ENCODE data around the gene FYB1. TPM values are rescaled to one million over a fixed set of nuclear protein-coding genes. Genes with fewer than 3 reads are reported as not detected.

FYB1 gene
- polyA plus RNA-seq, 3 donors = 75.3 to 141 (median 118) TPM

- DNase-seq = peak in 1 of 3 donors; percentile 32
- no peaks in the 10 kb centered on the region for H3K27me3 ChIP-seq (ENCODE audit: control insufficient read depth in 2 of 2, insufficient read depth in 2 of 2, low read length in 2 of 2)
- Mint-ChIP-seq H3K27me3 (ENCODE audit: low read depth in 3 of 3) (no peaks in the 10 kb centered on the region), H3K27ac (peak overlapping the region in 6 of 7 donors; percentile 1 to 85 (median 68)), H3K4me1 (peaks cover 66% of the 10 kb centered on the region), H3K36me3 (peaks cover 54 to 66% of the 10 kb centered on the region in 2 donors), H3K9me3 (peaks cover 0 to 4% (median 0%) of the 10 kb centered on the region in 7 donors), H3K4me3 (no peak overlapping the region)
- H3K79me2 ChIP-seq (ENCODE audit: insufficient read depth, low read length) = peaks cover 89% of the 10 kb centered on the region
- H3K4me3 ChIP-seq (replicated peaks in 1 of 3; ENCODE audit: low read depth in 2 of 3, low read length in 3 of 3) = no peak overlapping the region
- H3K4me2 ChIP-seq (replicated peaks; ENCODE audit: extremely low read depth, low read length, poor library complexity, severe bottlenecking) = no peak overlapping the region
- peaks cover 10 to 60% of the 10 kb centered on the region in 2 donors for H3K36me3 ChIP-seq (replicated peaks in 1 of 2; ENCODE audit: control insufficient read depth in 1 of 2, insufficient read depth in 2 of 2, low read length in 2 of 2)
- 96% methylated on average over 3 of the region's 5 CpGs for WGBS (ENCODE audit: insufficient coverage)
- no peaks in the 10 kb centered on the region for H3K9me3 ChIP-seq (replicated peaks in 1 of 2; ENCODE audit: control insufficient read depth in 1 of 2, insufficient read depth in 1 of 2, low read length in 2 of 2)
- H2AFZ ChIP-seq (ENCODE audit: insufficient read depth, low read depth, low read length, poor library complexity, severe bottlenecking) = no peak overlapping the region
- no peak for TF ChIP-seq CTCF (IDR thresholded peaks at IDR 0.05)
- H3K27ac ChIP-seq (ENCODE audit: low read depth in 1 of 2, low read length in 2 of 2) = peak overlapping the region in 1 of 2 donors; percentile 38
- H3K4me1 ChIP-seq (ENCODE audit: control insufficient read depth in 1 of 2, insufficient read depth in 2 of 2, low read length in 2 of 2) = peaks cover 55 to 58% of the 10 kb centered on the region in 2 donors
- H4K20me1 ChIP-seq (ENCODE audit: insufficient read depth, low read length) = peaks cover 100% of the 10 kb centered on the region
- intact Hi-C loops (cut with micrococcal nuclease) = no loop called here
- no peak overlapping the region for H3K9ac ChIP-seq (ENCODE audit: insufficient read depth, low read length, poor library complexity, severe bottlenecking)
Observed at GRCh38 chr5:39175273-39175955, 43.9 kb downstream of the FYB1 start.

- Histone ChIP-seq H3K79me2 (ENCODE audit: insufficient read depth, low read length) (peaks cover 93% of the 10 kb centered on the region), H3K9ac (ENCODE audit: insufficient read depth, low read length, poor library complexity, severe bottlenecking) (no peak overlapping the region), H3K27me3 (ENCODE audit: control insufficient read depth in 2 of 2, insufficient read depth in 2 of 2, low read length in 2 of 2) (no peaks in the 10 kb centered on the region), H3K4me2 (replicated peaks; ENCODE audit: extremely low read depth, low read length, poor library complexity, severe bottlenecking) (no peak overlapping the region), H3K4me3 (replicated peaks in 1 of 3; ENCODE audit: low read depth in 2 of 3, low read length in 3 of 3) (no peak overlapping the region), H3K36me3 (replicated peaks in 1 of 2; ENCODE audit: control insufficient read depth in 1 of 2, insufficient read depth in 2 of 2, low read length in 2 of 2) (peaks cover 13 to 70% of the 10 kb centered on the region in 2 donors), H2AFZ (ENCODE audit: insufficient read depth, low read depth, low read length, poor library complexity, severe bottlenecking) (no peak overlapping the region), H3K4me1 (ENCODE audit: control insufficient read depth in 1 of 2, insufficient read depth in 2 of 2, low read length in 2 of 2) (peaks cover 32 to 34% of the 10 kb centered on the region in 2 donors), H3K27ac (ENCODE audit: low read depth in 1 of 2, low read length in 2 of 2) (no peak overlapping the region), H3K9me3 (replicated peaks in 1 of 2; ENCODE audit: control insufficient read depth in 1 of 2, insufficient read depth in 1 of 2, low read length in 2 of 2) (no peaks in the 10 kb centered on the region), H4K20me1 (ENCODE audit: insufficient read depth, low read length) (peaks cover 100% of the 10 kb centered on the region)
- Mint-ChIP-seq H3K36me3 (peaks cover 56 to 70% of the 10 kb centered on the region in 2 donors), H3K4me1 (peaks cover 44% of the 10 kb centered on the region), H3K27ac (peak overlapping the region in 1 of 7 donors; percentile 14), H3K27me3 (ENCODE audit: low read depth in 3 of 3) (no peaks in the 10 kb centered on the region), H3K4me3 (no peak overlapping the region), H3K9me3 (peaks cover 0 to 4% (median 0%) of the 10 kb centered on the region in 7 donors)
- DNase-seq = no peak
- 100% methylated on average over 1 of the region's 3 CpGs for WGBS (ENCODE audit: insufficient coverage)
- no peak for TF ChIP-seq CTCF (IDR thresholded peaks at IDR 0.05)
- intact Hi-C loops (cut with micrococcal nuclease) = no loop called here
Observed at GRCh38 chr5:39173069-39173468, 46.3 kb downstream of the FYB1 start.

Data from CD14-positive monocyte (primary cell).